GM18526 (cell line): ENCODE data around the gene PRKCZ.

Experiments used
- POLR2A ChIP-seq: IDR thresholded peaks from 3 replicates; pipeline ENCODE4 v1.6.1; 2011; ENCODE audit not compliant: insufficient read length; ENCODE audit errors: extremely low read depth

PRKCZ gene

GRCh38 chr1:2165646-2166045, 115.4 kb downstream of the PRKCZ start:
- no peak for TF ChIP-seq POLR2A

GRCh38 chr1:2166254-2166653, 116.0 kb downstream of the PRKCZ start:
- TF ChIP-seq POLR2A = no peak

- TF ChIP-seq POLR2A = no peak
Measured at GRCh38 chr1:2166695-2167094, 116.5 kb downstream of the PRKCZ start.

GRCh38 chr1:2168090-2168489, 117.9 kb downstream of the PRKCZ start:
- TF ChIP-seq POLR2A = no peak

GRCh38 chr1:2168535-2168934, 118.3 kb downstream of the PRKCZ start:
- TF ChIP-seq POLR2A = no peak

- no peak for TF ChIP-seq POLR2A
Measured at GRCh38 chr1:2169200-2169836, 119.1 kb downstream of the PRKCZ start.

GRCh38 chr1:2170211-2170610, 120.0 kb downstream of the PRKCZ start:
- no peak for TF ChIP-seq POLR2A

GRCh38 chr1:2172012-2172411, 121.8 kb downstream of the PRKCZ start:
- TF ChIP-seq POLR2A = no peak

GRCh38 chr1:2172551-2173146, 122.4 kb downstream of the PRKCZ start:
- TF ChIP-seq POLR2A = no peak

GRCh38 chr1:2173546-2174347, 123.5 kb downstream of the PRKCZ start:
- TF ChIP-seq POLR2A = no peak

GRCh38 chr1:2174348-2175054, 124.3 kb downstream of the PRKCZ start:
- no peak for TF ChIP-seq POLR2A

- TF ChIP-seq POLR2A = no peak
Measured at GRCh38 chr1:2175055-2175414, 124.8 kb downstream of the PRKCZ start.

- no peak for TF ChIP-seq POLR2A
Measured at GRCh38 chr1:2175681-2176454, 125.7 kb downstream of the PRKCZ start.

- TF ChIP-seq POLR2A = no peak
Measured at GRCh38 chr1:2176615-2177014, 126.4 kb downstream of the PRKCZ start.

GRCh38 chr1:2177541-2177940, 127.3 kb downstream of the PRKCZ start:
- TF ChIP-seq POLR2A = no peak
